Mucosa of stomach (tissue), 1 donor: Measurements from ENCODE around the gene LMF1.

ENCODE experiments used
- H3K27me3 ChIP-seq: one replicate; pipeline ENCODE4 v1.7.0; 2013; ENCODE audit warnings: mild to moderate bottlenecking, low read length; ENCODE audit not compliant: control insufficient read depth, insufficient read depth
- H3K36me3 ChIP-seq: one replicate; pipeline ENCODE4 v1.7.0; 2013; ENCODE audit warnings: low read length; ENCODE audit not compliant: control insufficient read depth, insufficient read depth
- H3K4me1 ChIP-seq: one replicate; pipeline ENCODE4 v1.7.0; 2013; ENCODE audit warnings: mild to moderate bottlenecking, low read length; ENCODE audit not compliant: control insufficient read depth, insufficient read depth
- H3K4me3 ChIP-seq: one replicate; pipeline ENCODE4 v1.7.0; 2013; ENCODE audit warnings: low read length
- H3K9ac ChIP-seq: one replicate; pipeline ENCODE4 v1.7.0; 2013; ENCODE audit warnings: mild to moderate bottlenecking, low read length, moderate library complexity
- H3K9me3 ChIP-seq: one replicate; pipeline ENCODE4 v1.7.0; 2013; ENCODE audit warnings: mild to moderate bottlenecking, low read length, moderate library complexity; ENCODE audit not compliant: control insufficient read depth
- donor health status: Pancreatic carcinoma.

LMF1 gene

GRCh38 chr16:1010815-1011214, 40.0 kb upstream of the LMF1 start:
- no peaks in the 10 kb centered on the region for H3K4me1 ChIP-seq
- peaks cover 7% of the 10 kb centered on the region for H3K27me3 ChIP-seq
- no peaks in the 10 kb centered on the region for H3K9me3 ChIP-seq
- H3K36me3 ChIP-seq: no peaks in the 10 kb centered on the region
- H3K9ac ChIP-seq: no peak overlapping the region
- H3K4me3 ChIP-seq: no peak overlapping the region

GRCh38 chr16:1010251-1010650, 39.5 kb upstream of the LMF1 start:
- Histone ChIP-seq H3K27me3 (peaks cover 7% of the 10 kb centered on the region), H3K9me3 (no peaks in the 10 kb centered on the region), H3K4me3 (no peak overlapping the region)

GRCh38 chr16:1009358-1010150, 38.8 kb upstream of the LMF1 start:
- Histone ChIP-seq H3K36me3 (no peaks in the 10 kb centered on the region), H3K27me3 (peaks cover 7% of the 10 kb centered on the region), H3K4me1 (no peaks in the 10 kb centered on the region), H3K9ac (no peak overlapping the region), H3K9me3 (no peaks in the 10 kb centered on the region), H3K4me3 (no peak overlapping the region)

More at GRCh38 chr16:1010251-1010650, 39.5 kb upstream of the LMF1 start:
- Histone ChIP-seq H3K4me1 (no peaks in the 10 kb centered on the region), H3K9ac (no peak overlapping the region), H3K36me3 (no peaks in the 10 kb centered on the region)

- Histone ChIP-seq H3K27me3 (peaks cover 7% of the 10 kb centered on the region), H3K4me3 (no peak overlapping the region), H3K9me3 (no peaks in the 10 kb centered on the region), H3K9ac (no peak overlapping the region), H3K4me1 (peaks cover 1% of the 10 kb centered on the region), H3K36me3 (no peaks in the 10 kb centered on the region)
These were observed 37.3 kb upstream of the LMF1 start for GRCh38 chr16:1008085-1008484.

GRCh38 chr16:1007284-1007850, 36.6 kb upstream of the LMF1 start:
- H3K36me3 ChIP-seq: no peaks in the 10 kb centered on the region
- H3K4me1 ChIP-seq: peaks cover 8% of the 10 kb centered on the region
- no peaks in the 10 kb centered on the region for H3K9me3 ChIP-seq
- H3K4me3 ChIP-seq: no peak overlapping the region
- H3K9ac ChIP-seq: no peak overlapping the region
- peaks cover 9% of the 10 kb centered on the region for H3K27me3 ChIP-seq

GRCh38 chr16:1006781-1007180, 36.0 kb upstream of the LMF1 start:
- Histone ChIP-seq H3K36me3 (no peaks in the 10 kb centered on the region), H3K9me3 (no peaks in the 10 kb centered on the region), H3K4me1 (peaks cover 10% of the 10 kb centered on the region), H3K4me3 (no peak overlapping the region), H3K9ac (no peak overlapping the region), H3K27me3 (peaks cover 10% of the 10 kb centered on the region)

- no peaks in the 10 kb centered on the region for H3K9me3 ChIP-seq
- H3K27me3 ChIP-seq: peaks cover 14% of the 10 kb centered on the region
- H3K4me3 ChIP-seq: no peak overlapping the region
- peaks cover 10% of the 10 kb centered on the region for H3K4me1 ChIP-seq
- H3K9ac ChIP-seq: no peak overlapping the region
- H3K36me3 ChIP-seq: no peaks in the 10 kb centered on the region
These were observed 34.5 kb upstream of the LMF1 start for GRCh38 chr16:1005286-1005685.

GRCh38 chr16:1003391-1004347, 32.9 kb upstream of the LMF1 start:
- Histone ChIP-seq H3K9me3 (no peaks in the 10 kb centered on the region), H3K4me1 (peaks cover 10% of the 10 kb centered on the region), H3K27me3 (peaks cover 21% of the 10 kb centered on the region), H3K9ac (no peak overlapping the region), H3K36me3 (no peaks in the 10 kb centered on the region), H3K4me3 (no peak overlapping the region)

- H3K27me3 ChIP-seq: peaks cover 26% of the 10 kb centered on the region
- H3K9me3 ChIP-seq: no peaks in the 10 kb centered on the region
- H3K4me3 ChIP-seq: no peak overlapping the region
- H3K9ac ChIP-seq: no peak overlapping the region
- no peaks in the 10 kb centered on the region for H3K36me3 ChIP-seq
- H3K4me1 ChIP-seq: peaks cover 16% of the 10 kb centered on the region
These were observed 31.8 kb upstream of the LMF1 start for GRCh38 chr16:1002399-1003166.

GRCh38 chr16:1001096-1001495, 30.3 kb upstream of the LMF1 start:
- Histone ChIP-seq H3K4me3 (no peak overlapping the region), H3K9ac (no peak overlapping the region), H3K9me3 (no peaks in the 10 kb centered on the region), H3K27me3 (peaks cover 26% of the 10 kb centered on the region), H3K4me1 (peaks cover 23% of the 10 kb centered on the region), H3K36me3 (no peaks in the 10 kb centered on the region)

- no peaks in the 10 kb centered on the region for H3K36me3 ChIP-seq
- no peak overlapping the region for H3K4me3 ChIP-seq
- peaks cover 26% of the 10 kb centered on the region for H3K27me3 ChIP-seq
- no peak overlapping the region for H3K9ac ChIP-seq
- peaks cover 23% of the 10 kb centered on the region for H3K4me1 ChIP-seq
- no peaks in the 10 kb centered on the region for H3K9me3 ChIP-seq
These were observed 29.8 kb upstream of the LMF1 start for GRCh38 chr16:1000608-1001007.
